BJ (cell line): ENCODE results near the gene MIER2. TPM values are rescaled to one million over a fixed set of nuclear protein-coding genes. Genes with fewer than 3 reads are reported as not detected.

ENCODE experiments used
- CTCF ChIA-PET: fragments of 350-600 bp; formaldehyde crosslinking; extraction: SDS; loops from one replicate; lab custom pipeline; 2021; ENCODE audit warnings: antibody characterized with exemption, inconsistent platforms; lab: Yijun Ruan, JAX
- POLR2A ChIA-PET: fragments of 300-600 bp; sonication (Branson Sonifier 250); formaldehyde crosslinking; extraction: SDS; loops from one replicate; lab custom pipeline; 2021; ENCODE audit warnings: antibody characterized with exemption; lab: Charles Lee
- DNase-seq: peaks from one replicate; pipeline ENCODE4 v3.0.0-alpha.2; 2011; ENCODE audit warnings: low read depth
- H3K27me3 ChIP-seq: 2 replicates; pipeline ENCODE4 v1.6.0; 2011; ENCODE audit warnings: low read length; ENCODE audit not compliant: control insufficient read depth, insufficient read depth
- H3K36me3 ChIP-seq: 2 replicates; pipeline ENCODE4 v1.5.1; 2011; ENCODE audit warnings: low read length; ENCODE audit not compliant: control insufficient read depth, insufficient read depth
- H3K4me3 ChIP-seq: 2 replicates; pipeline ENCODE4 v1.5.1; 2011; ENCODE audit warnings: low read depth, mild to moderate bottlenecking, control low read depth, low read length
- polyA plus RNA-seq: library from polyadenylated mRNA; depleted of rRNA; stranded (reverse); fragments of >200 nt; gene quantifications from 2 replicates; pipeline ENCODE4 v1.2.3, GENCODE V29; 2011
- TF ChIP-seq, protein P1 (sequence below): IDR thresholded peaks from 2 replicates; pipeline ENCODE4 v1.5.1; 2011; ENCODE audit warnings: low read depth, mild to moderate bottlenecking, control low read depth, inconsistent platforms, low read length, moderate library complexity; ENCODE audit not compliant: insufficient read depth

Gene MIER2
- polyA plus RNA-seq, 1 experiment = 14.8 TPM

DNA sequence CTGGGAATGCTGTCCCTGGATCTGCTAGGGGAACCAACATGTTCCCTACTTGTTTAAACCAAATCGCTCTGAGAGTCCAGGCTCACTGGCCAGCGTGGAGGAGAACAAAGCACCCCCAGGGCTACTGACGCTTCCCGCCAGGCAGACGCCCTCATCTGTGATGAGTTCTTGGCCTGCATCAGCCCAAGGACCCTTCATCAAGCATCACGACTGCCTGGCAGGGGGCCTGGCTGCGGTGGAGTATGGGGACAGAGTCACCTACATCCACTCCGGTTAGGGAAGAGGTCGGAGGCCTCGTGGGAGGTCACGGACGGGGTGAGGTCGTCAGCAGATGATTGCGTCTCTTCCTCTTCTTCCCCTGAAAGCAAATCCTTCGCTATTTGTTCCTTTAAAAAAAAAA is 17.7 kb downstream of the MIER2 start:
- TF ChIP-seq, protein P1, sequence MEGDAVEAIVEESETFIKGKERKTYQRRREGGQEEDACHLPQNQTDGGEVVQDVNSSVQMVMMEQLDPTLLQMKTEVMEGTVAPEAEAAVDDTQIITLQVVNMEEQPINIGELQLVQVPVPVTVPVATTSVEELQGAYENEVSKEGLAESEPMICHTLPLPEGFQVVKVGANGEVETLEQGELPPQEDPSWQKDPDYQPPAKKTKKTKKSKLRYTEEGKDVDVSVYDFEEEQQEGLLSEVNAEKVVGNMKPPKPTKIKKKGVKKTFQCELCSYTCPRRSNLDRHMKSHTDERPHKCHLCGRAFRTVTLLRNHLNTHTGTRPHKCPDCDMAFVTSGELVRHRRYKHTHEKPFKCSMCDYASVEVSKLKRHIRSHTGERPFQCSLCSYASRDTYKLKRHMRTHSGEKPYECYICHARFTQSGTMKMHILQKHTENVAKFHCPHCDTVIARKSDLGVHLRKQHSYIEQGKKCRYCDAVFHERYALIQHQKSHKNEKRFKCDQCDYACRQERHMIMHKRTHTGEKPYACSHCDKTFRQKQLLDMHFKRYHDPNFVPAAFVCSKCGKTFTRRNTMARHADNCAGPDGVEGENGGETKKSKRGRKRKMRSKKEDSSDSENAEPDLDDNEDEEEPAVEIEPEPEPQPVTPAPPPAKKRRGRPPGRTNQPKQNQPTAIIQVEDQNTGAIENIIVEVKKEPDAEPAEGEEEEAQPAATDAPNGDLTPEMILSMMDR = no peak
- POLR2A ChIA-PET = no interaction called here
- Histone ChIP-seq H3K27me3 (no peaks in the 10 kb centered on the region), H3K36me3 (peaks cover 50% of the 10 kb centered on the region), H3K4me3 (no peak overlapping the region)
- no peak for DNase-seq
- CTCF ChIA-PET = no interaction called here

DNA sequence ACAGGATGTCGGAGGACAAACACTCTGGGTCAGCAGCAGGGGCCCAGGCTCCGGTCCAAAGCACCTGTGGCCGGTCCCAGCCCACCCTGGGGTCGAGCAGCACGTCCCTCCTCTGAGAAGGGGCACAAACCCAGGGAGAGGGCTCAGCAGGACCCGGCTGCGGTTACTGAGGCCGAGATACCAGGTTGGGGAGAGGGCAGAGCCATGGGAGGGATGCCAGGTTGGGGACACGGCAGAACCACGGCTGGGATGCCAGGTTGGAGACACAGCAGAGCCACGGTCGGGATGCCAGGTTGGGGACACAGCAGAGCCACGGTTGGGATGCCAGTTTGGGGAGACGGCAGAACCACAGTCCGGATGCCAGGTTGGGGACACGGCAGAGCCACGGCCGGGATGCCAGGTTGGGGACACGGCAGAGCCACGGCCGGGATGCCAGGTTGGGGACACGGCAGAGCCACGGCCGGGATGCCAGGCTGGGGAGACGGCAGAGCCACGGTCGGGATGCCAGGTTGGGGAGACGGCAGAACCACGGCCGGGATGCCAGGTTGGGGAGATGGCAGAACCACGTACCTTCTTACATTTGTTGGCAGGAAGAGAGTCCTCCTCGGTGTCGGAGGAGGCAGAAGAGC is 18.5 kb downstream of the MIER2 start:
- Histone ChIP-seq H3K36me3 (peaks cover 48% of the 10 kb centered on the region), H3K4me3 (no peak overlapping the region), H3K27me3 (no peaks in the 10 kb centered on the region)
- ChIA-PET POLR2A (no interaction called here), CTCF (no interaction called here)
- TF ChIP-seq, protein P1 = no peak
- DNase-seq = no peak

DNA sequence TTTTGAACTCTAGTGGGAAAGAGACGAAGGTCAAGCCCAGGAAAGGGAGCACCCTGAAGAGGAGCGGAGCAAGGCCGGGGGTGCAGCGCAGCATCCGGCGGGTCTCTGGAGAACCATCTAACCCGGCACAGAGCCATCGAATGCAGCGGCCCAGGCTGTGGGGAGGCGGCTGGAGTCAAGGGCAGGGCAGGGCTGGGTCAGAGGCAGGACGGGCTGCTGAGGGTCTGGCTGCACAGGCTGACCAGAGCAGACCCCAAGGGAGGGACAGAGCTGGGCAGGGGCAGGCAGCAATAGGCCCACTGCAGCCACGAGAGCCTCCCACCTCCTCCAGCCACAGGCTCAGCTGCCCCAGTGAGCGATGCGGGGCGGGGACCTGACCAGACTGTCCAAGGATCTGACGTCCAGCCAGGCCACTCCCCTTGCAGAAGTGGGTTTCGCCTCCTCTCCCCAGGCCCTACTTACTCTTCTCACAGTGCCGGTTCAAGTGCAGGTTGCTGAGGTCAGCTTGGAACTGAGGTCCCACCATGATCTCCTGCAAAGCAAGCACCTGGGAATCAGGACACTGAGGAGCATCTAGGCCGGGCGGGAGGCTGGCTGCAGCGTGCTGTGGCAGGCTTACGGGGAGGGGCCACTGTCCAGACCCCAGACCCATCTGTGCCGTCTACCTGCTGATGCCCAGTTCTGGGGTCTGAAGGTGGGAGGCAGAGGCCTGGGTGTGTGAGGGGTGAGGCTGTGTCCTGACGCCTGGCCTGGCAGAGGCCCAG is 19.2 kb downstream of the MIER2 start:
- ChIA-PET CTCF (no interaction called here), POLR2A (no interaction called here)
- no peaks in the 10 kb centered on the region for H3K27me3 ChIP-seq
- H3K4me3 ChIP-seq = no peak overlapping the region
- TF ChIP-seq, protein P1 = no peak
- H3K36me3 ChIP-seq = peaks cover 47% of the 10 kb centered on the region
- DNase-seq = no peak

DNA sequence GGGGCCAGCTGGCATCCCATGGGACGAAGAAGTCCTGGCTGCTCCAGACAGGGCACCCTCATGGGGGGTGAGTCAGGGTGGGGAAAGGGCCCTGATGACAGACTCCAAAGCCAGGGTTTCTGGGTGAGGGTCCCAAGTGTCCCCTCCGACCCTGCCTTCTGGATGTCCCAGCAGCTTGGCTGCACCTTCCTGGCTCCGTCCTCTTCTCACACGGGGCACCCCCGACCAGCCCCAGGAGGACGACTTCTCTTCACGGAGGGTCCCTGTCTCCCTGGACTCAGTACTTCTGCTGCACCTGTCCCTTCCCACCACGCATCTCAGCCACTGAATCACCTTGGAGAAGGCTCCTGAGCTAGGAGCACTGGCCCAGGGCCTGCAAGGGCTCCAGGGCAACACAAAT is 19.9 kb downstream of the MIER2 start:
- ChIA-PET CTCF (no interaction called here), POLR2A (no interaction called here)
- H3K4me3 ChIP-seq = no peak overlapping the region
- H3K36me3 ChIP-seq = peaks cover 46% of the 10 kb centered on the region
- no peak for DNase-seq
- TF ChIP-seq, protein P1 = no peak
- no peaks in the 10 kb centered on the region for H3K27me3 ChIP-seq

DNA sequence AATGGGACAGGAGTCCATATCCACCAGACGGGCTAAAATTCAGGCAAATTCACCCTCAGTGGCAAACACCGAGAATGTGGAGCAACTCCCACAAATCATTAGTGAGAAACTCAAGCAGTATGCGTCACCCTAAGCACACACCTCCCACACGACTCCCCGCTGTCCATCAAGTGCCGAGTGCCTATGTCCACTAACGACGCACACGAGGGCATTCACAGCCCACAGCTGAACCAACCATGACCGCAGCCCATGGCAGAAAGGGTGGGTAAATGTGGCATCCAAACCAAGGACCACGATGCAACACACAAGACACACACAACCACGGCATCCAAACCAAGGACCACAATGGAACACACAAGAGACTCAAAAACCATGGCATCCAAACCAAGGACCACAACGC is 22.0 kb downstream of the MIER2 start:
- POLR2A ChIA-PET = no interaction called here
- Histone ChIP-seq H3K27me3 (no peaks in the 10 kb centered on the region), H3K36me3 (peaks cover 35% of the 10 kb centered on the region), H3K4me3 (no peak overlapping the region)
- CTCF ChIA-PET = interaction anchor here (0.6 kb wide), 1 partner anchor 12 kb away, joined by 3 read pairs; no protein-coding TSS in a partner anchor
- TF ChIP-seq, protein P1 = no peak
- DNase-seq = no peak
